ENCODE data around the gene PJVK. TPM values are rescaled to one million over a fixed set of nuclear protein-coding genes. Genes with fewer than 3 reads are reported as not detected.
"Not testable (repeated sequence)": the region's sequence is repeated elsewhere in the genome, so short reads cannot be mapped to it uniquely, and the experiment has no call there.

The PJVK gene
- total RNA-seq, 1 donor from 2014 or later = 1.6 TPM

DNA sequence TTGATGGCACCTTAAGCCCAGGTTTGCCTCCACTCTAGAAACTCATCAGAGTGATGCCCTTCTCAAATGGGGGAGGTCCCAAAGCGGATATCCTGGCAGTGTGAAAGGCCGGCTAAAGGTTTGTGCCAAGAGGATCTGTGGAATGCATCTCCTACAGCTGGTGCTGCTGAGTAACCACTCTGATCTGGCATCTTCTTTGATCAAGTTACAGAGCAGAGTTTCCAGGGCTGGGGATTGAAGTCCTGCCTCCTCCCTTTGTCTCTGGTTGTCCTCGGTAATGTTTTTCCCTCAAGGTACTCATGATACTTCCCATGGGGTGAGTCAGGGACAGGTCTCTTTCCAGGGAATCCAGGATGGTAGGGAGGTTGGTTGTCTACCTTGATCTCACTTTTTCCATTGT lies 24.8 kb upstream of the PJVK start:
- DNase-seq (ENCODE audit: low spot score) = no peak
- intact Hi-C loops (cut with DNase I) = no loop called here

DNA sequence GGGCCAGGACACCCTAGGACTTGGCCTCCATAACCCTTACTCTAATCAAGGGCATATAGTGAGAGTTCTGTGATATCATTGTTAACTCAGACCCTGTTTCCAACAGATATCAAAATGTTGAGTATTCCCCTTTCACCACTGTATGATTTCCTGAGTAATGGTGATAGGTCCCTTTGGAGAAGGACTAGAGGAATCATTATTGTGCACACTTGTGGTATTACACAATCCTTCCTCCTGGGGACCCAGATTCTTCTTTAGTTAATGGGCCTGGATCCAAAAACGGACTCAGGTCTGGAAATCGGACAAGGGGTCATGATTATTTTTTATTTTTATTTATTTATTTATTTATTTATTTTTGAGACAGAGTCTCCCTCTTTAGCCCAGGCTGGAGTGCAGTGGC lies 23.7 kb upstream of the PJVK start:
- intact Hi-C loops (cut with DNase I) = no loop called here
- DNase-seq (ENCODE audit: low spot score) = no peak

GRCh38 chr2:178428396-178428806 lies 22.8 kb upstream of the PJVK start:
- intact Hi-C loops (cut with DNase I) = no loop called here
- no peak for DNase-seq (ENCODE audit: low spot score)

DNA sequence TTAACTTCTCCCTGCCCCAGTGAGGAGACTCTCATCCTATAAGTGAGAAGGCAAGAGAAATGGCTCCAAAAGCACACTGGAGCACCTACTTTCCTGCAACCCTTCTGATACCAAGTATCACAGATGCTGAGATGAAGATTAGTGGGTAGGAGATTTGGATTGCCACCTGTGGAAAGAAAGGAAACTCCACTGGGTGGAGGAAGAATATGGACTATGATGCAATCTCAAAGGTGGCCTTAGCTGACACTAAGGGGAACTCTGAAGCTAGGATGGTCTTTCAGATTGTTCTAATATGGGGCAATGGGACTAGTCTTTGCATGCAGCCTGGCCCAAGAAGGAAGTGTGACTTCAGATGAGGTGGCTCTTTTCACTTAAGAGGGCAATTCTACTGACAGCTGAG lies 21.8 kb upstream of the PJVK start:
- intact Hi-C loops (cut with DNase I) = no loop called here
- no peak for DNase-seq (ENCODE audit: low spot score)

GRCh38 chr2:178436662-178437061 lies 14.5 kb upstream of the PJVK start:
- no peak for DNase-seq (ENCODE audit: low spot score)
- intact Hi-C loops (cut with DNase I) = no loop called here

GRCh38 chr2:178441426-178441825 lies 9.8 kb upstream of the PJVK start:
- intact Hi-C loops (cut with DNase I) = no loop called here
- no peak for DNase-seq (ENCODE audit: low spot score)

DNA sequence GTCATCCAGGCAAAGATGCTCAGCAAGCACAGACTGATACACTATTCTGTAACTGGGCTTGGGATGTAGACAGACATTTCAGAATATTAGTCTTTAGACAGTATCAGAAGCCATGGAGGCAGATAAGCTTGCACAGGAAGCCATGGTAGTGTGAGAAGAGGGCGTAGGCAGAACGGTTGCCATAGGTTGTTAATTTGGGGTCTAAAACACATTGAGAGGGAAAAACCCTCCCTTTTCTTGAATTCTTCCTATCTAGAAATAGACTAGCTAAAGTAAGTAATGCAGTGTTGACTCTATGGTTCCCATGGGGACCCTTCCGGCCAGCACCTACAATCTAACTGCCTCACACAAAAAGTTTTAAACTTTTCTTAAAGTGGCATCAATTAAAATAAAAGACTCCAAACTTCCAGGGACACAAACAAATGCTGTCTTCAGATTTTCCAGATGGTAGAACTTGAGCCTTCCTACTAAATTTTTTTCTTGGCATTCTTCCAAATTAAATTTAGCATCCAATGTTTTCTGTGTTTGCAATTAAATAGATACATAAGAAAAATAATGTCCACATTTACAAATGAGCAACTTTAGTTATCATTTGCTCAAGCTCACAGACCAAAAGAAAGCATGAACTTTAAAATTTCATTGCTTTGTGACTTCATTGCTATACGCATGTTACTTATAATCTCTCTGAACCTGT lies 2.1 kb upstream of the PJVK start:
- intact Hi-C loops (cut with DNase I) = no loop called here
- no peak for DNase-seq (ENCODE audit: low spot score)

- no peak for DNase-seq (ENCODE audit: low spot score)
- intact Hi-C loops (cut with DNase I) = no loop called here
These were observed 1.3 kb upstream of the PJVK start for GRCh38 chr2:178449700-178450523.

DNA sequence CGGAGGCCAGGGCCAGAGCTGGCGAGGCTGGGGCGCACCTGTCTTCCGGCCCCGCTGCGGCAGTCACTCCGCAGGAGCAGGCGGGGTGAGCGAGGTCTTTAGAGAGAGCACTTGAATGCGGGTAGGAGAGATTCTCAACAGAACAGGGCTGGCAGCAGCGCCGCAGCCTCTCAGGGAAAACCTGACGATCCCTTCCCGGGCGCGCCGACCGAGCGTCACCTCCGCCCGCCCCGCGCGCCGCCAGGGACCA lies 729 bp upstream of the PJVK start:
- intact Hi-C loops (cut with DNase I) = no loop called here
- DNase-seq (ENCODE audit: low spot score) = no peak

- DNase-seq (ENCODE audit: low spot score) = no peak
- intact Hi-C loops (cut with DNase I) = no loop called here
These were observed 1.2 kb downstream of the PJVK start for GRCh38 chr2:178452334-178452733.

DNA sequence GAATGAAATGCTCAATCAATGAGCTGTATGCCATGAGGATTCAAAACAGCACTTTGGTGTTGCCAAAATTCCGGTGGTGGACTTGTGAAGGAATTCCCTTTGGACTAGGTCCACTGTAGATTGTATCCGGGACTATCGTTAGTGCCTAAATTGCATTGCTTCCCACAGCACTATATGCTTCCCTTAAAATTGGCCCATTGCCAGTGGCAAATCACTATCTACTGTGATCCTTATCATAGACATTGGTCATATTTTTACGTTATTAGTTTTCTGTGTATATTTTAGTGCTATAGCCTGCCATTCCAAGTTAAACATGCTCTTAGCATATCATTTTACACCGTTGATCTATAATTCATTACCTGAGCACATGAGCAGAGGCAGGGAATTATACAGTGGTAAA lies 1.7 kb downstream of the PJVK start:
- intact Hi-C loops (cut with DNase I) = no loop called here
- DNase-seq (ENCODE audit: low spot score) = no peak

- intact Hi-C loops (cut with DNase I) = no loop called here
- no peak for DNase-seq (ENCODE audit: low spot score)
These were observed 4.8 kb downstream of the PJVK start for GRCh38 chr2:178455947-178456346.

DNA sequence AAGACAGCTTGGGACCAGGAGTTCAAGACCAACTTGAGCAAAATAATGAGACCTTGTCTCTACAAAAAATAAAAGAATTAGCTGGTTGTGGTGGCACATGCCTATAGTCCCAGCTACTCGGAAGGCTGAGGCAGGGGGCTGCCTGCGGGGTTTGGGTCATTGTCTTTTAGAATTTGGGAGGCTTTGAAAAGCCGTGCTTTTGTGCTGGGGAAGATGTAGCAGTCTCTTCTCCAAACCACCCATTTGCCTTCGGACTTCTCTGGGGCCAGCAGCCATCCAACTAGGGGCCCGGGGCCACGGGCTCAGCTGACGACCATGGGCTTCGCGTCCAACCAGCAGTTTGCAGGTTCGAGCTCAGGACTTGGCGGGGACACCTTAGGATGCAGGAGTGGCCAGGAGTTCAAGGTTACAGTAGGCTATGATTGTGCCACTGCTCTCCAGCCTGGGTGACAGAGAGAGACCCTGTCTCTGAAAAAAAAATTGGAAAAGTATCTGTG lies 6.3 kb downstream of the PJVK start:
- DNase-seq (ENCODE audit: low spot score) = no peak
- intact Hi-C loops (cut with DNase I) = no loop called here

GRCh38 chr2:178469219-178469849 lies 18.2 kb downstream of the PJVK start:
- intact Hi-C loops (cut with DNase I) = no loop called here
- no peak for DNase-seq (ENCODE audit: low spot score)

DNA sequence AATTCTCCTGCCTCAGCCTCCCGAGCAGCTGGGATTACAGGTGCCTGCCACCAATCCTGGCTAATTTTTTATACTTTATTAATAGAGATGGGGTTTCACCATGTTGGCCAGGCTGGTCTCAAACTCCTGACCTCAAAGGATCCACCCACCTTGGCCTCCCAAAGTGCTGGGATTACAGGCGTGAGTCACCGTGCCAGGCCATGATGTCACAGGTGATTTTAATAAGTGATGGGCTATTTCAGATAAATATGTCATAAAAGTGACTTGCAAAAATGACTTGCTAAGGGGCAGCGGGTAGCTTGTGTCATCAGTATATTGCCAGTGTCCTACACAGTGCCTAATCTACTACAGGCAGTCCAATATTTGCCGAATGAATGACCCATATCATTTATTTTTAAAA lies 20.1 kb downstream of the PJVK start:
- DNase-seq (ENCODE audit: low spot score); intact Hi-C loops (cut with DNase I): not testable (repeated sequence)

DNA sequence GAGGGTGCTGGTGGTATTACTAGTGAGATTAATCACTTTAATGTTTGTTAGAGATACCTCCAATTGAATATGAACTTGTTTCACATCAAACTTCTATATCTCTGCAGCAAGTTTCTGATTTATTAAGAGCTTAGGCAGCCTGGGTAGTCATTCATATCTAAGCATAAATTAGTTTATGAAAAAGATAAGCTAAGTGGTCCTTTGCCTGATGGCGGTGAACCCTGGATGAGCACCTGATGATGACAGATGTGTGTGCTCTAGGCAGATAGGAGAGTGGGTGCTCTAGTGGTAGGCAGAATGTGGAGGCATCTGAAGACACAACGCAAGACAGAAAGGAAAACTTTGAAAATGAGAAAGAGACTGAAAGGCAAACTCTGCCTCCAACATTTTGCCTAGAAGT lies 22.2 kb downstream of the PJVK start:
- no peak for DNase-seq (ENCODE audit: low spot score)
- intact Hi-C loops (cut with DNase I) = no loop called here

GRCh38 chr2:178473931-178474330 lies 22.8 kb downstream of the PJVK start:
- intact Hi-C loops (cut with DNase I) = no loop called here
- DNase-seq (ENCODE audit: low spot score) = no peak

DNA sequence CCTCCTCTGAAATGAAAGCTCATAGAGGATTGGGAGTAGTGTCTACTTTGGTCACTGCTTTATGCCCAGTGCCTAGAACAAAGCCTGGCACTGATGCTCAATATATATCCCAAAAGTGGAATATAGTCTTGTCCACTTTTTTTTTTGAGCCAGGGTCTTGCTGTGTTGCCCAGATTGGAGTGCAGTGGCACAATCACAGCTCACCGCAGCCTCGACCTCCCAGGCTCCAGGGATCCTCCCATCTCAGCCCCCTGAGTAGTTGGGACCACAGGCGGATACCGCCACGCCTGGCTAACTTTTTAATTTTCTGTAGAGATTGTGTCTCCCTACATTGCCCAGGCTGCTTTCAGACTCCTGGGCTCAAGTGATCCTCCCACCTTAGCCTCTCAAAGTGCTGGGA lies 23.4 kb downstream of the PJVK start:
- no peak for DNase-seq (ENCODE audit: low spot score)

DNA sequence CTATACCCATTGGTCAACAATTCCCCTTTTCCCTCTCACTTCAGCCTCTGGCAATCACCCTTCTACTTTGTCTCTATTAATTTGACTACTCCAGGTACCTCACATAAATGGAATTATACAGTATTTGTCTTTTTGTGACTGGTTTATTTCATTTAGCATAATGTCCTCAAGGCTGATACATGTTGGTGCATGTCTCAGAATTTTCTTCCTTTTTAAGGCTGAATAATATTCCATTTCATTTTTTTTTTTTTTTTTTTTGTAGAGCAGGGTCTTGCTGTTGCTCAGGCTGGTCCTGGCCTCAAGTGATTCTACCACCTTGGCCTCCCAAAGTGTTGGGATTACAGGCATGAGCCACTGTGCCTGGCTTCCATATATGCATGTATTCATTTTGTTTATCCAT lies 25.3 kb downstream of the PJVK start:
- no peak for DNase-seq (ENCODE audit: low spot score)
- intact Hi-C loops (cut with DNase I) = loop anchor here (5.0 kb wide), 1 partner anchor 64 kb away; no protein-coding TSS in a partner anchor

More for the DNA sequence above, 23.4 kb downstream of the PJVK start:
- intact Hi-C loops (cut with DNase I) = no loop called here

DNA sequence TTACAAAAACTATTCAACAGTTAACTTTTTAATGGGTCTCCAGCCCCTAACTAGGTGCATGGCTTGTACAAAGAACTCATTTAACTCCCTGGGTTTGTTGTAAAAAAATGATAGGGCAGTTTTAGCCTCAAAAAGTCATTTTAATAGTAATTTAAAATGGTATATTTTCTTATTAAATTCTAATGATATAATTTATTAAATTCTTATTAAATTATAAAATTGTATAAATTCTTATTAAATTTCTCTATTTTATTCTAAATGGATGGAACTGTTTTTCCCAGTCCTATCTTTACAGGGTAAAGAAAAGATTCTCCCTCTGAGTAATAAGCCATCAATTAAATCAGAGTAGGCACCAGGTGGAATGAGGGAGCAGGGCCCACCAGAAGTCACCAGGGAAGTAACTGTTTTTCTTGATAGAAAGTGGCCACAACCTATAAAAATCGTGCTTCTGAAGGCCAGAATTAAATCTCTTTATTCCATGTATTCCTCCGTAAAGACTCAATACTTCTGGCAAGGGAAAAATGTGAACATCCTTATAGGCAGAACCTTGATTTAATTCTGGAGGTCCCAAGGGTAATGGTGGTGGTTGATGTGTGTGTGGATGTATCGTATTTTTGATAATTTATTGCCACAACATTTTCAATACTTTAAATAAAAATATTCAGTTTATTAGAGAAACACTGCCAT lies 26.4 kb downstream of the PJVK start:
- intact Hi-C loops (cut with DNase I) = loop anchor here (5.0 kb wide), 1 partner anchor 65 kb away; no protein-coding TSS in a partner anchor
- DNase-seq (ENCODE audit: low spot score) = no peak

Data from cardiac septum (tissue), 1 donor.